Smooth muscle cell (in vitro differentiated cells): ENCODE measurements around the gene NIF3L1. TPM values are rescaled to one million over a fixed set of nuclear protein-coding genes. Genes with fewer than 3 reads are reported as not detected.
A peak's percentile ranks its signal among the peaks of the same experiment; 100 is the strongest.

Source experiments
- DNase-seq: peaks from one replicate; lab custom pipeline; 2025; ENCODE audit not compliant: unreplicated experiment; lab: John Stamatoyannopoulos, UW
- H2AFZ ChIP-seq: fragments of 200-600 bp; sonication (generic); 2 replicates; pipeline ENCODE4 v1.6.0; 2016; ENCODE audit warnings: antibody characterized with exemption, low read depth, mild to moderate bottlenecking
- H3F3A ChIP-seq: fragments of 200-600 bp; sonication (generic); 2 replicates; pipeline ENCODE4 v1.6.0; 2017; ENCODE audit warnings: antibody characterized with exemption, low read depth
- H3K27ac ChIP-seq: fragments of 200-600 bp; sonication (generic); 2 replicates; pipeline ENCODE4 v1.5.1; 2016; ENCODE audit warnings: low read depth, mild to moderate bottlenecking
- H3K27me3 ChIP-seq: fragments of 200-600 bp; sonication (generic); 2 replicates; pipeline ENCODE4 v1.6.1; 2016; ENCODE audit warnings: low read depth, mild to moderate bottlenecking
- H3K36me3 ChIP-seq: fragments of 200-600 bp; sonication (generic); 2 replicates; pipeline ENCODE4 v1.5.1; 2016; ENCODE audit warnings: low read depth
- H3K4me1 ChIP-seq: fragments of 200-600 bp; sonication (generic); 2 replicates; pipeline ENCODE4 v1.5.1; 2016; ENCODE audit warnings: low read depth
- H3K4me2 ChIP-seq: fragments of 200-600 bp; sonication (generic); 2 replicates; pipeline ENCODE4 v1.6.0; 2016; ENCODE audit warnings: mild to moderate bottlenecking
- H3K4me3 ChIP-seq: fragments of 200-600 bp; sonication (generic); 2 replicates; pipeline ENCODE4 v1.5.1; 2016; ENCODE audit warnings: mild to moderate bottlenecking
- H3K79me2 ChIP-seq: fragments of 200-600 bp; sonication (generic); 2 replicates; pipeline ENCODE4 v1.6.0; 2016; ENCODE audit warnings: low read depth, mild to moderate bottlenecking
- H3K9ac ChIP-seq: fragments of 200-600 bp; sonication (generic); 2 replicates; pipeline ENCODE4 v1.6.0; 2016; ENCODE audit warnings: low read depth
- H3K9me3 ChIP-seq: fragments of 200-600 bp; sonication (generic); replicated peaks from 2 replicates; pipeline ENCODE4 v1.5.1; 2016; ENCODE audit warnings: low read depth
- H4K20me1 ChIP-seq: fragments of 200-600 bp; sonication (generic); 2 replicates; pipeline ENCODE4 v1.6.0; 2016; ENCODE audit warnings: low read depth
- CTCF ChIP-seq: fragments of 200-600 bp; sonication (generic); IDR thresholded peaks from 2 replicates; pipeline ENCODE4 v1.5.1; 2017; ENCODE audit warnings: borderline replicate concordance, mild to moderate bottlenecking, antibody characterized with exemption; ENCODE audit not compliant: insufficient read depth, poor library complexity, severe bottlenecking
- WGBS: methylation state at CpG from one replicate; pipeline ENCODE4 v1.1.7; 2016; ENCODE audit warnings: low lambda C conversion rate; 5-methylcytosine and 5-hydroxymethylcytosine counted together
- polyA plus RNA-seq: library from polyadenylated mRNA; unstranded; fragments of >200 nt; fragmentation: Nextera tagmentation; extraction: Ambion mirVana; gene quantifications from 2 replicates; pipeline ENCODE4 v1.2.1, GENCODE V29; 2016
- total RNA-seq: library from RNA; depleted of rRNA; stranded (reverse); fragments of >200 nt; gene quantifications from 2 replicates; pipeline ENCODE4 v1.2.3, GENCODE V29; 2014

Gene NIF3L1
- total RNA-seq, result 28.8 and 39.7 TPM in 2 replicates
- 22.3 and 24.0 TPM in 2 replicates for polyA plus RNA-seq

- peaks cover 22% of the 10 kb centered on the region for H3K4me1 ChIP-seq
- H3F3A ChIP-seq, result peaks cover 10% of the 10 kb centered on the region
- H3K36me3 ChIP-seq, result peaks cover 5% of the 10 kb centered on the region
- peaks cover 31% of the 10 kb centered on the region for H3K79me2 ChIP-seq
- no peaks in the 10 kb centered on the region for H4K20me1 ChIP-seq
- TF ChIP-seq CTCF, result no peak
- no peaks in the 10 kb centered on the region for H3K9me3 ChIP-seq
- under 1% methylated on average over 50 of the region's 50 CpGs for WGBS
- H3K9ac ChIP-seq, result peak within 1 kb of the TSS; percentile 99
- DNase-seq, result peak; percentile 73
- H3K4me2 ChIP-seq, result peak within 1 kb of the TSS; percentile 84
- peak within 1 kb of the TSS; percentile 99 for H3K27ac ChIP-seq
- H3K4me3 ChIP-seq, result peak within 1 kb of the TSS; percentile 80
- H2AFZ ChIP-seq, result peak within 1 kb of the TSS; percentile 96
- H3K27me3 ChIP-seq, result no peaks in the 10 kb centered on the region
Measured at GRCh38 chr2:200888704-200889625, at the start of gene NIF3L1, which contains the start of gene PPIL3. NIF3L1 (plus strand) TSS chr2:200889371; CDS start chr2:200891944, 2,573 bp downstream. PPIL3 (minus strand) TSS chr2:200889077; CDS start chr2:200887615, 1,462 bp downstream.

- TF ChIP-seq CTCF, result no peak
- WGBS, result 66% methylated on average over 3 of the region's 3 CpGs
- no peak for DNase-seq
Measured at GRCh38 chr2:200839513-200839912, 49.7 kb upstream of the NIF3L1 start.

GRCh38 chr2:200843993-200844948, 44.9 kb upstream of the NIF3L1 start:
- Histone ChIP-seq H3K9ac (no peak overlapping the region), H2AFZ (no peak overlapping the region), H3K79me2 (no peaks in the 10 kb centered on the region), H3K27ac (no peak overlapping the region), H3F3A (no peaks in the 10 kb centered on the region), H3K4me2 (no peak overlapping the region), H3K4me3 (no peak overlapping the region), H3K36me3 (no peaks in the 10 kb centered on the region), H3K9me3 (no peaks in the 10 kb centered on the region), H3K27me3 (no peaks in the 10 kb centered on the region), H3K4me1 (no peaks in the 10 kb centered on the region), H4K20me1 (no peaks in the 10 kb centered on the region)
- DNase-seq, result no peak
- no peak for TF ChIP-seq CTCF
- 91% methylated on average over 24 of the region's 24 CpGs for WGBS

More at GRCh38 chr2:200839513-200839912, 49.7 kb upstream of the NIF3L1 start:
- Histone ChIP-seq H3F3A (no peaks in the 10 kb centered on the region), H3K79me2 (no peaks in the 10 kb centered on the region), H3K27ac (no peak overlapping the region), H3K9me3 (no peaks in the 10 kb centered on the region), H3K9ac (no peak overlapping the region), H4K20me1 (no peaks in the 10 kb centered on the region), H3K27me3 (no peaks in the 10 kb centered on the region), H3K4me1 (no peaks in the 10 kb centered on the region), H3K4me2 (no peak overlapping the region), H2AFZ (no peak overlapping the region), H3K36me3 (no peaks in the 10 kb centered on the region), H3K4me3 (no peak overlapping the region)
